ENCODE measurements around the gene SRMS.

DNA sequence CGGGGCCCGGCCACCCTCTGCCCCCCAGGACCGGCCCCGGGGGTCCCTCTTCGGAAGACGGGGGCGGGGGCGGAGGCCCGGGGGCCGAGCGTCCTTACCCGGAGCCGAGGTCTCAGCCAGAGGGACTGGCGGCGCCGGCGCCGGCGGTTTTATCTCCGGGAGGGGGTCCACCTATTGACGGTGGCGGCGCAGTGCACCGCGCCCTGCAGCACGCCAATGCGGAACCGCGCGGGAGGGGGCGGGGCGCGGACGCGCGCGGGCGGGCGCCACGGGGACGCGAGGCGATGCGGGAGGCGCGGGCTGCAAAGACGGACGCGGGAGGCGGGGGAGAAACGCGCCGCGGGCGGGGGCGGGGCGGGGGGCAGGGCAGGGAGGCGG, 48.6 kb downstream of the SRMS start, which contains the start of gene EEF1A2:
- TF ChIP-seq POLR2A (IDR thresholded peaks at IDR 0.05; ENCODE audit: low read length) = no peak
- no peak for TF ChIP-seq GATA1 (IDR thresholded peaks at IDR 0.05; ENCODE audit: low read depth, low read length)

All from erythroblast (primary cell).